MM.1S (cell line): ENCODE data around the gene HADH.
"Not testable (repeated sequence)": the region's sequence is repeated elsewhere in the genome, so short reads cannot be mapped to it uniquely, and the experiment has no call there.

Source experiments
- DNase-seq: peaks from one replicate; pipeline ENCODE4 v3.0.0-alpha.2; 2015
- H2AFZ ChIP-seq: fragments of 300-600 bp; sonication (generic); 2 replicates; pipeline ENCODE4 v1.6.0; 2016; ENCODE audit warnings: antibody characterized with exemption, low read length
- H3F3A ChIP-seq: fragments of 300-600 bp; sonication (generic); 2 replicates; pipeline ENCODE4 v1.6.1; 2016; ENCODE audit warnings: mild to moderate bottlenecking, antibody characterized with exemption, low read length, moderate library complexity, mixed read lengths; ENCODE audit not compliant: insufficient read depth
- H3K27ac ChIP-seq: fragments of 300-600 bp; sonication (generic); 2 replicates; pipeline ENCODE4 v1.5.1; 2016; ENCODE audit warnings: mild to moderate bottlenecking, low read length
- H3K27me3 ChIP-seq: fragments of 300-600 bp; sonication (generic); replicated peaks from 2 replicates; pipeline ENCODE4 v1.6.0; 2016; ENCODE audit warnings: low read length; ENCODE audit not compliant: insufficient read depth
- H3K36me3 ChIP-seq: fragments of 300-600 bp; sonication (generic); replicated peaks from 2 replicates; pipeline ENCODE4 v1.6.1; 2016; ENCODE audit warnings: mild to moderate bottlenecking, low read length, mixed read lengths; ENCODE audit not compliant: insufficient read depth
- H3K4me1 ChIP-seq: fragments of 300-600 bp; sonication (generic); 2 replicates; pipeline ENCODE4 v1.6.1; 2016; ENCODE audit warnings: low read length, mixed read lengths
- H3K4me2 ChIP-seq: fragments of 300-600 bp; sonication (generic); 2 replicates; pipeline ENCODE4 v1.6.0; 2016; ENCODE audit warnings: low read depth, low read length
- H3K4me3 ChIP-seq: fragments of 300-600 bp; sonication (generic); 2 replicates; pipeline ENCODE4 v1.5.1; 2016; ENCODE audit warnings: low read length, mixed read lengths
- H3K79me2 ChIP-seq: fragments of 300-600 bp; sonication (generic); 2 replicates; pipeline ENCODE4 v1.6.1; 2016; ENCODE audit warnings: mixed run types, low read length, mixed read lengths
- H3K9ac ChIP-seq: fragments of 300-600 bp; sonication (generic); 2 replicates; pipeline ENCODE4 v1.6.1; 2016; ENCODE audit warnings: low read length, mixed read lengths
- H3K9me2 ChIP-seq: fragments of 300-600 bp; sonication (generic); replicated peaks from 2 replicates; pipeline ENCODE4 v1.6.1; 2016; ENCODE audit warnings: mild to moderate bottlenecking, low read length, mixed read lengths; ENCODE audit not compliant: insufficient read depth
- H3K9me3 ChIP-seq: fragments of 300-600 bp; sonication (generic); replicated peaks from 2 replicates; pipeline ENCODE4 v1.6.1; 2016; ENCODE audit warnings: mild to moderate bottlenecking, low read length, mixed read lengths; ENCODE audit not compliant: insufficient read depth
- H4K20me1 ChIP-seq: fragments of 300-600 bp; sonication (generic); 2 replicates; pipeline ENCODE4 v1.6.1; 2016; ENCODE audit warnings: mild to moderate bottlenecking, low read length, moderate library complexity, mixed read lengths; ENCODE audit not compliant: insufficient read depth
- EZH2 ChIP-seq: fragments of 300-600 bp; sonication (generic); optimal IDR thresholded peaks from 2 replicates; pipeline ENCODE3; 2017; ENCODE audit warnings: low read depth, mild to moderate bottlenecking, antibody characterized with exemption, low read length, mixed read lengths
- EZH2phosphoT487 ChIP-seq: fragments of 300-600 bp; sonication (generic); IDR thresholded peaks from 2 replicates; pipeline ENCODE4 v1.6.1; 2018; ENCODE audit warnings: antibody characterized with exemption, low read length
- TF ChIP-seq, protein P1 (sequence below): fragments of 300-600 bp; sonication (generic); IDR thresholded peaks from 2 replicates; pipeline ENCODE4 v1.5.1; 2016; ENCODE audit warnings: antibody characterized with exemption, low read length, mixed read lengths

Gene HADH

GRCh38 chr4:107951551-107951950, 38.1 kb upstream of the HADH start:
- H4K20me1 ChIP-seq = no peaks in the 10 kb centered on the region
- no peaks in the 10 kb centered on the region for H3F3A ChIP-seq
- H3K4me3 ChIP-seq = no peak overlapping the region
- no peaks in the 10 kb centered on the region for H3K9me2 ChIP-seq
- H3K27me3 ChIP-seq = no peaks in the 10 kb centered on the region
- no peaks in the 10 kb centered on the region for H3K4me1 ChIP-seq
- H3K9me3 ChIP-seq = no peaks in the 10 kb centered on the region
- H3K36me3 ChIP-seq = no peaks in the 10 kb centered on the region
- no peak overlapping the region for H3K27ac ChIP-seq
- H3K79me2 ChIP-seq = no peaks in the 10 kb centered on the region
- H2AFZ ChIP-seq = no peak overlapping the region
- TF ChIP-seq EZH2 = no peak
- no peak for TF ChIP-seq EZH2phosphoT487
- TF ChIP-seq, protein P1, sequence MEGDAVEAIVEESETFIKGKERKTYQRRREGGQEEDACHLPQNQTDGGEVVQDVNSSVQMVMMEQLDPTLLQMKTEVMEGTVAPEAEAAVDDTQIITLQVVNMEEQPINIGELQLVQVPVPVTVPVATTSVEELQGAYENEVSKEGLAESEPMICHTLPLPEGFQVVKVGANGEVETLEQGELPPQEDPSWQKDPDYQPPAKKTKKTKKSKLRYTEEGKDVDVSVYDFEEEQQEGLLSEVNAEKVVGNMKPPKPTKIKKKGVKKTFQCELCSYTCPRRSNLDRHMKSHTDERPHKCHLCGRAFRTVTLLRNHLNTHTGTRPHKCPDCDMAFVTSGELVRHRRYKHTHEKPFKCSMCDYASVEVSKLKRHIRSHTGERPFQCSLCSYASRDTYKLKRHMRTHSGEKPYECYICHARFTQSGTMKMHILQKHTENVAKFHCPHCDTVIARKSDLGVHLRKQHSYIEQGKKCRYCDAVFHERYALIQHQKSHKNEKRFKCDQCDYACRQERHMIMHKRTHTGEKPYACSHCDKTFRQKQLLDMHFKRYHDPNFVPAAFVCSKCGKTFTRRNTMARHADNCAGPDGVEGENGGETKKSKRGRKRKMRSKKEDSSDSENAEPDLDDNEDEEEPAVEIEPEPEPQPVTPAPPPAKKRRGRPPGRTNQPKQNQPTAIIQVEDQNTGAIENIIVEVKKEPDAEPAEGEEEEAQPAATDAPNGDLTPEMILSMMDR = no peak
- no peak for DNase-seq
- H3K9ac ChIP-seq = no peak overlapping the region
- H3K4me2 ChIP-seq = no peak overlapping the region

- no peak for DNase-seq
- no peak overlapping the region for H3K27ac ChIP-seq
- TF ChIP-seq, protein P1 = no peak
- TF ChIP-seq EZH2 (no peak), EZH2phosphoT487 (no peak)
Measured at GRCh38 chr4:107956011-107956410, 33.7 kb upstream of the HADH start.

DNA sequence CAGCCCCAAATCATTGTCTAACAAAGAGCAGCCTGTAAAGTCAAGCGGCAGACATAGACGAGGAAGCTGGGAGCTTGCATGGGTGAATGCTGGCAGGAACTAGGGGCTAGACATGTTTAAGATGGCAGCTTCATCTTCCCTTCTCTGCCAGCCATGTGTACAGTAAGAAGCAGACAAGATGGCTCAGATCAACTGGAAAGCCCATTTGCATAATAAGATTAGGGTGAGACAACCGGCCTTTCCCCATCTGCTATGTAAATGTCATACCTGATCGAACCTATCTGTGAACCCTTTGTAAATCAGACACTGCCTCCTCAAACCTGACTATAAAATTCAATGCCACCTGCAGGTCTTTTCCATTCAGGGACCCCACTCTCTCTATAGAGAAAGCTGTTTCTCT, 22.8 kb upstream of the HADH start:
- no peaks in the 10 kb centered on the region for H3K9me2 ChIP-seq
- DNase-seq = no peak
- no peaks in the 10 kb centered on the region for H3K79me2 ChIP-seq
- no peak overlapping the region for H2AFZ ChIP-seq
- H3K9ac ChIP-seq = no peak overlapping the region
- H3F3A ChIP-seq = no peaks in the 10 kb centered on the region
- H4K20me1 ChIP-seq = no peaks in the 10 kb centered on the region
- no peaks in the 10 kb centered on the region for H3K36me3 ChIP-seq
- H3K4me1 ChIP-seq = no peaks in the 10 kb centered on the region
- no peaks in the 10 kb centered on the region for H3K27me3 ChIP-seq
- TF ChIP-seq, protein P1 = no peak
- no peak for TF ChIP-seq EZH2phosphoT487
- no peak for TF ChIP-seq EZH2
- no peak overlapping the region for H3K4me2 ChIP-seq
- no peaks in the 10 kb centered on the region for H3K9me3 ChIP-seq
- H3K4me3 ChIP-seq = no peak overlapping the region
- no peak overlapping the region for H3K27ac ChIP-seq

More at GRCh38 chr4:107956011-107956410, 33.7 kb upstream of the HADH start:
- H3K4me3 ChIP-seq = no peak overlapping the region
- H3K4me1 ChIP-seq = no peaks in the 10 kb centered on the region
- H3K9me2 ChIP-seq = no peaks in the 10 kb centered on the region
- no peak overlapping the region for H3K9ac ChIP-seq
- no peaks in the 10 kb centered on the region for H3F3A ChIP-seq
- no peak overlapping the region for H2AFZ ChIP-seq
- H3K79me2 ChIP-seq = no peaks in the 10 kb centered on the region
- H4K20me1 ChIP-seq = no peaks in the 10 kb centered on the region
- no peaks in the 10 kb centered on the region for H3K27me3 ChIP-seq
- H3K36me3 ChIP-seq = no peaks in the 10 kb centered on the region
- H3K9me3 ChIP-seq = no peaks in the 10 kb centered on the region
- H3K4me2 ChIP-seq = no peak overlapping the region

DNA sequence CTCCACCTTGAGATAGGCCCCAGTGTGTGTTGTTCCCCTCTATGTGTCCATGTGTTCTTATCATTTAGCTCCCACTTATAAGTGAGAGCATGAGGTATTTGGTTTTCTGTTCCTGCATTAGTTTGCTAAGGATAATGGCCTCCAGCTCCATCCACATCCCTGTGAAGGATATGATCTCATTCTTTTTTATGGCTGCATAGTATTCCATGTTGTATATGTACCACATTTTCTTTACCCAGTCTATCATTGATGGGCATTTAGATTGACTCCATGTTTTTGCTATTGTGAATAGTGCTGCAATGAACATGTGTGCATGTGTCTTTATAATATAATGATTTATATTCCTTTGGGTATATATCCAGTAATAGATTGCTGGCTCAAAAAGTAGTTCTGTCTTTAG, 22.2 kb upstream of the HADH start:
- H3K9ac ChIP-seq, H3K79me2 ChIP-seq, H3K9me2 ChIP-seq, DNase-seq, H3K9me3 ChIP-seq, H3F3A ChIP-seq, H4K20me1 ChIP-seq, H3K27ac ChIP-seq, H3K4me1 ChIP-seq, H3K36me3 ChIP-seq, H3K4me3 ChIP-seq, H3K4me2 ChIP-seq, H3K27me3 ChIP-seq, H2AFZ ChIP-seq: not testable (repeated sequence)

DNA sequence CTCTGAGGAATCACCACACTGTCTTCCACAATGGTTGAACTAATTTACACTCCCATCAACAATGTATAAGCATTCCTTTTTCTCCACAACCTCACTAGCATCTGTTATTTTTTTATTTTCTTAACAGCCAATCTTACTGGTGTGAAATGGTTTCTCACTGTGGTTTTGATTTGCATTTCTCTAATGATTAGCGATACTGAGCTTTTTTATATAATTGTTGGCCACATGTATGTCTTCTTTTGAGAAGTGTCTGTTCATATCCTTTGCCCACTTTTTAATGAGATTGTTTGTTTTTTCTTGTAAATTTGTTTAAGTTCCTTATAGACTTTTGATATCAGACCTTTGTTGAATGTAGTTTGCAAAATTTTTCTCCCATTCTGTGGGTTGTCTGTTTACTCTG, 21.8 kb upstream of the HADH start:
- H4K20me1 ChIP-seq, DNase-seq, H3K4me1 ChIP-seq, H3K27ac ChIP-seq, H3K4me3 ChIP-seq, H3K79me2 ChIP-seq, H3K9ac ChIP-seq, H3F3A ChIP-seq, H3K9me2 ChIP-seq, H2AFZ ChIP-seq, H3K9me3 ChIP-seq, H3K36me3 ChIP-seq, H3K4me2 ChIP-seq, H3K27me3 ChIP-seq: not testable (repeated sequence)
